NCI-H1436 (cell line): ENCODE results near the gene GOLGA8G.
"Not testable (repeated sequence)": the region's sequence is repeated elsewhere in the genome, so short reads cannot be mapped to it uniquely, and the experiment has no call there.

Experiments used
- DNase-seq: peaks from one replicate; lab custom pipeline; 2025; lab: John Stamatoyannopoulos, UW

Gene GOLGA8G, protein sequence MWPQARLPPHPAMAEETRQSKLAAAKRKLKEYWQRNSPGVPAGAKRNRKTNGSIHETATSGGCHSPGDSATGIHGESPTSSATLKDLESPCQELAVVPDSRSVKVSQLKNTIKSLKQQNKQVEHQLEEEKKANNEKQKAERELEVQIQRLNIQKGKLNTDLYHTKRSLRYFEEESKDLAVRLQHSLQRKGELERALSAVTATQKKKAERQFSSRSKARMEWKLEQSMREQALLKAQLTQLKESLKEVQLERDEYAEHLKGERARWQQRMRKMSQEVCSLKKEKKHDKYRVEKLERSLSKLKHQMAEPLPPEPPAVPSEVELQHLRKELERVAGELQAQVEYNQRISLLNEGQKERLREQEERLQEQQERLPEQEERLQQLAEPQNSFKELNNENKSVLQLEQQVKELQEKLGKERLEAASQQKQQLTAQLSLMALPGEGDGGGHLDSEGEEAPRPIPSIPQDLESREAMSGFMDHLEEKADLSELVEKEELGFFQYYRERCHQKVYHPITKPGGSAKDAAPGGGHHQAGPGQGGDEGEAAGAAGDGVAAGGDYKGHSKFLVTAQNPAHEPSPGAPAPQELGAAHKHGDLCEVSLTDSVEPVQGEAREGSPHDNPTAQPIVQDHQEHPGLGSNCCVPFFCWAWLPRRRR

DNA sequence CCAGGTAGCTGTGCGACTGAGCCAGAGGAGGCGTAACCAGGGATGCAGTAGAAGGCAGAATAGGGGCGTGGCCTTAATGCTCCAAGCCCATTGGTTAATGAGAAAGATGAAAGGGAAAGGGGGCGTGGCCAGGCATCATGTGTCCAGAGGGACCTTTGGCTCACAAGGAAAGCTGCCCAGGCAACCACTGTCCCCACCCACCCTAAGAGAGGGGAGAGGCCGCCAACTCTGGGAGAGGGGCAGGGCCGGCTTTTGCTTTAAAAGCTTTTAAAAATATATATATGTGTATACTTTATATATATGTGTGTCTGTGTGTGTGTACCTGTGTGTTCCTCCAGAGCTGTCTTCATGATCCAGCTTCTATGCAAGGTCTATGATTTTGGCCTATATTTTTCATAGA is at the start of gene GOLGA8G:
GOLGA8G (minus strand) TSS at position 18 of the 400 bp plus-strand sequence. CDS start 62 bp downstream, outside the sequence.
- DNase-seq = not testable (repeated sequence)

DNA sequence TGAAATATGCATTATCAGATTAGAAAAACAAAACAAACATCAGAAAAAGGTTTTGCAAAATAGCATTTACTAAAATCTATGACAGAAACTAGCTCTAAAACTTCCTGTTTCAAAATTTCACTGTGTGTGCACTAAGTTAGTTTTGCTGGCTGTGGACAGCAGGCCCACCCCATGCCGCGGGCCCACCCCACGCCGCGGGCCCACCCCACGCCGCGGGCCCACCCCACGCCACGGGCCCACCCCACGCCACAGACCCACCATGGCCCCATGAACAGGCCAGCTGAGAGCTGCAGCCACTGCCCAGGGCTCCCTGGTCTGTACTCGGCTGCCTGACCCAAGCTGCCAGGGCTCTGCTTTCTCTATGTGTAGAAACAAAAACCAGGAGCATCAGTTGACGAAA is 40.6 kb upstream of the GOLGA8G start:
- not testable (repeated sequence) for DNase-seq

DNA sequence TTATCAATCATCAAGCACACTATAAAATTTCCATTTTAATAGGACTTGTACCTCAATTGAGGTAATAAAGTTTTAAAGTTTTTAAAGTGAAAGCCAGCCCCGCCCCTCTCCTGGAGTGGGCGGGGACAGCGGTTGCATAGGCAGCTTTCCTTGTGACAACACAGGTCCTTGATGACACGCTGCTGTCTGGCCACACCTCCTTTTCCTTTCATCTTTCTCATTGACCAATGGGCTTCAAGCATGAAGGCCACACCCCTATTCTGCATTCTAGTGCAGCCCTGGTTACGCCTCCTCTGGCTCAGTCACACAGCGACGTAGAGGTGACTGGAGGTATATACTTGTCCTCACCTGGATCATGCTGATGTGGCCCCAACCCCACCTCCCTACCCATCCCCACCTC is 20.5 kb upstream of the GOLGA8G start, which contains the start of gene GOLGA6L25:
GOLGA6L25 (plus strand) TSS at position 301 of the 400 bp plus-strand sequence; CDS start at position 362, 61 bp downstream.
- not testable (repeated sequence) for DNase-seq

DNA sequence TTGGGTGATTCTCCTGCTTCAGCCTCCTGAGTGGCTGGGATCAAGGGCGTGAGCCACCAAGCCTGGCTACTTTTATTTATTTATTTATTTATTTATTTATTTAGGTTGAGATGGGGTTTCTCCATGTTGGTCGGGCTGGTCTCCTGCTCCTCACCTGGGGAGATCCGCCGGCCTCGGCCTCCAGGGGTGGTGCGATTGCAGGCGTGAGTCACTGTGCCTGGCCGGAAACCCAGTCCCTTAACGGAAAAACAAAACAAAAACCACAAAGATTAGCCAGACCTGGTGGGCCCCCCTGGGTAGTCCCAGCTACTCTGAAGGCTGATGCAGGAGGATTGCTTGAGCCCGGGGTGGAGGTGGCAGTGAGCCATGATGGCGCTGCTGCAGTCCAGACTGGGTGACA is 17.6 kb downstream of the GOLGA8G start:
- not testable (repeated sequence) for DNase-seq

DNA sequence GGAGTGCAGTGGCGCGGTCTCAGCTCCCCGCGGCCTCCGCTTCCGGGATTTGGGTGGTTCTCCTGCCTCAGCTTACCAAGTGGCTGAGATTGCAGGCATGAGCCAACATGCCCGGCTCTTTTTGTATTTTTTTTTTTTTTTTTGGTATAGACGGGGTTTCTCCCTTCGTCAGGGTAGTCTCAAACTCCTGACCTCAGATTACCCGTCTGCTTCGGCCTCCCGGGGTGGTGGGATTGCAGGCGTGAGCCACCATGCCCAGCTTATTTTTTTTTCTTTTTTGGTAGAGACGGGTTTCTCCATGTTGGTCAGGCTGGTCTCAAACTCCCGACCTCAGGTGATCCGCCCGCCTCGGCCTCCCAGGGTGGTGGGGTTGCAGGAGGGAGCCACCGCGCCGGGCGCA is 18.6 kb downstream of the GOLGA8G start:
- not testable (repeated sequence) for DNase-seq

DNA sequence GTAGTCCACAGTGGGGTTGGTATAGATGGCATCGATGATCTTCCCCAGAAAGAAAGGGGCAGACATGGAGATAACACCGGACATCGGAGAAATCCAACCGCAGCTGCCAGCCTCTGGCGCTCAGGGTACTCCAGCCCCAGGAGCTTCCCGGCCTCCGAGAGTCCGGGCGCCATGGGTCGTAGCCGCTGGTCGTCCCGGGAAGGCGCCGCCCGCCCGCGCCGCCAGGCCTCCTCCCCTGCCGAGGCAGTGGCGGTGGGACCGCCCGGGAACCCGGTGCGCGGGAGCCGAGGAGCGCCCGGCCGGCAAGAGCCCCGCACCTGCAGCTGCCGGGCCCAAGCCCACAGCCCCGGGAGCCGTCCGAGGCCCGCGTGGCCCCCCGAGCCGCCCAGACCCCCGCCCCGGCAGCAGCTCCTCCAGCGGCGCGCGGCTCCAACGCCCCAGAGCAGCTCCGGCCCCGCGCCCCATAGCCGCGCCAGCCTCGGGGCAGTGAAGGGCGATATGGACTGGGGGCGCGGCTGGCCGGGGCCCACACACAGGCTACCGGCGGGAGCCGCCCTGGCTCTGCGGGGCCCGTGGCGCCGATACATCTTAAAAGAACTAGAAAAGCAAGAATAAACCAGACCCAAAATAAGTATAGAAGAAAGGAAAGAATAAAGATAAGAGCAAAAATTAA is 24.4 kb downstream of the GOLGA8G start:
- not testable (repeated sequence) for DNase-seq

DNA sequence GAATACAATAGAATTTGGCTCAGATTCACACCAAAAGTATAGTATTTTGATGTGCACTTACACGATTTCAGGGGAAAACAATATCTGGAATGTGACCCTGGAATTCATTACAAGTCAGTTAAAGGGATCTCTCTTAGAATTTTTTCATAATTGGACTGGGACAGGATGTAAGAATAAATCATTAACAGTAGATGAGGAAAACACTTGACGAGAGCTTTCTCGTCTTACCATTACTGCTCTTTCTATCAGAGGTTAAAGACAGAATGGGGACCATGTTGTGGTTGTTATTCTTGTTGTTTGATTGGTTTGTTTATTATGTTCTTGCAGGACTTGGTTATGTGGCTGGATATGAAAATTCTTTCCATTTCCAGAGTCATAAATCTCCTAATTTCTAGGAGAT is 51.4 kb downstream of the GOLGA8G start:
- not testable (repeated sequence) for DNase-seq
